Parathyroid adenoma (tissue), 2 donors: ENCODE results near the gene SPINT2.

Experiments used
- H2AFZ ChIP-seq: fragments of 300-600 bp; sonication (generic); one replicate; pipeline ENCODE4 v1.7.0; 2017; ENCODE audit warnings: antibody characterized with exemption, mild to moderate bottlenecking
- H3K27ac ChIP-seq: fragments of 300-600 bp; sonication (generic); one replicate; pipeline ENCODE4 v1.7.0; 2017
- H3K27me3 ChIP-seq: fragments of 300-600 bp; sonication (generic); one replicate; pipeline ENCODE4 v1.7.0; 2017; ENCODE audit warnings: low read length; ENCODE audit not compliant: control insufficient read depth, insufficient read depth
- H3K36me3 ChIP-seq: fragments of 300-600 bp; sonication (generic); one replicate; pipeline ENCODE4 v1.7.0; 2017; ENCODE audit warnings: low read length; ENCODE audit not compliant: control insufficient read depth, insufficient read depth
- H3K4me1 ChIP-seq: fragments of 300-600 bp; sonication (generic); one replicate; pipeline ENCODE4 v1.7.0; 2017; ENCODE audit warnings: control low read depth
- H3K4me2 ChIP-seq: fragments of 300-600 bp; sonication (generic); one replicate; pipeline ENCODE4 v1.7.0; 2017; ENCODE audit warnings: low read length
- H3K4me3 ChIP-seq: fragments of 300-600 bp; sonication (generic); one replicate; pipeline ENCODE4 v1.7.0; 2017; ENCODE audit warnings: low read depth, low read length
- H3K79me2 ChIP-seq: fragments of 300-600 bp; sonication (generic); one replicate; pipeline ENCODE4 v1.7.0; 2017; ENCODE audit warnings: control low read depth
- H3K9ac ChIP-seq: fragments of 300-600 bp; sonication (generic); one replicate; pipeline ENCODE4 v1.7.0; 2017; ENCODE audit warnings: mild to moderate bottlenecking
- H3K9me3 ChIP-seq: fragments of 300-600 bp; sonication (generic); one replicate; pipeline ENCODE4 v1.7.0; 2017; ENCODE audit warnings: low read length; ENCODE audit not compliant: control insufficient read depth
- CTCF ChIP-seq: fragments of 300-600 bp; sonication (generic); IDR thresholded peaks from one replicate; pipeline ENCODE4 v1.7.0; 2017; ENCODE audit warnings: antibody characterized with exemption, mild to moderate bottlenecking
- donor health status: primary hyperparathyroidism.

SPINT2 gene

GRCh38 chr19:38234615-38235014 is 29.8 kb upstream of the SPINT2 start:
- H2AFZ ChIP-seq = no peak overlapping the region
- no peak overlapping the region for H3K4me2 ChIP-seq
- no peak overlapping the region for H3K27ac ChIP-seq
- no peak overlapping the region for H3K4me3 ChIP-seq
- no peak for TF ChIP-seq CTCF
- H3K36me3 ChIP-seq = no peaks in the 10 kb centered on the region
- no peaks in the 10 kb centered on the region for H3K79me2 ChIP-seq
- H3K27me3 ChIP-seq = no peaks in the 10 kb centered on the region
- no peak overlapping the region for H3K9ac ChIP-seq
- H3K4me1 ChIP-seq = no peaks in the 10 kb centered on the region
- no peaks in the 10 kb centered on the region for H3K9me3 ChIP-seq

GRCh38 chr19:38239816-38240215 is 24.6 kb upstream of the SPINT2 start:
- Histone ChIP-seq H3K27me3 (no peaks in the 10 kb centered on the region), H3K4me3 (no peak overlapping the region), H3K79me2 (no peaks in the 10 kb centered on the region), H3K36me3 (no peaks in the 10 kb centered on the region), H3K27ac (no peak overlapping the region), H3K4me2 (no peak overlapping the region), H3K4me1 (no peaks in the 10 kb centered on the region), H2AFZ (no peak overlapping the region), H3K9ac (no peak overlapping the region), H3K9me3 (no peaks in the 10 kb centered on the region)
- TF ChIP-seq CTCF = no peak

- H3K4me3 ChIP-seq = no peak overlapping the region
These were observed 21.1 kb upstream of the SPINT2 start for GRCh38 chr19:38243279-38243673.

GRCh38 chr19:38245826-38246498 is 18.4 kb upstream of the SPINT2 start:
- H3K4me3 ChIP-seq = no peak overlapping the region
- no peak overlapping the region for H3K4me2 ChIP-seq
- H3K9ac ChIP-seq = no peak overlapping the region
- H3K79me2 ChIP-seq = no peaks in the 10 kb centered on the region
- H3K36me3 ChIP-seq = no peaks in the 10 kb centered on the region
- H3K9me3 ChIP-seq = no peaks in the 10 kb centered on the region
- no peak for TF ChIP-seq CTCF
- no peak overlapping the region for H2AFZ ChIP-seq
- H3K4me1 ChIP-seq = peaks cover 4% of the 10 kb centered on the region
- H3K27ac ChIP-seq = no peak overlapping the region
- H3K27me3 ChIP-seq = no peaks in the 10 kb centered on the region

More at GRCh38 chr19:38243279-38243673, 21.1 kb upstream of the SPINT2 start:
- no peak for TF ChIP-seq CTCF
- Histone ChIP-seq H3K4me2 (peak overlapping the region; percentile 59), H3K9ac (no peak overlapping the region), H3K36me3 (no peaks in the 10 kb centered on the region), H3K4me1 (no peaks in the 10 kb centered on the region), H3K27ac (no peak overlapping the region), H3K79me2 (no peaks in the 10 kb centered on the region), H3K9me3 (no peaks in the 10 kb centered on the region), H2AFZ (peak overlapping the region; percentile 78), H3K27me3 (no peaks in the 10 kb centered on the region)

GRCh38 chr19:38247126-38247525 is 17.2 kb upstream of the SPINT2 start:
- Histone ChIP-seq H3K4me3 (no peak overlapping the region), H3K9me3 (no peaks in the 10 kb centered on the region), H2AFZ (no peak overlapping the region), H3K79me2 (no peaks in the 10 kb centered on the region), H3K9ac (no peak overlapping the region), H3K36me3 (no peaks in the 10 kb centered on the region), H3K4me2 (no peak overlapping the region), H3K27me3 (no peaks in the 10 kb centered on the region), H3K27ac (no peak overlapping the region), H3K4me1 (peaks cover 9% of the 10 kb centered on the region)
- no peak for TF ChIP-seq CTCF
